Uterus (tissue), 2 donors: ENCODE data around the gene ABCA13.
"Not testable (repeated sequence)": the region's sequence is repeated elsewhere in the genome, so short reads cannot be mapped to it uniquely, and the experiment has no call there.

Experiments
- CTCF ChIP-seq, 4 experiments: fragments of 200-600 bp in 2 of 4; fragments of 450-650 bp in 2 of 4; sonication (generic) in 2 of 4; IDR thresholded peaks; one replicate each; pipeline ENCODE4 v1.5.1; 2016 to 2019; ENCODE audit warnings: antibody characterized with exemption in 4 of 4, mild to moderate bottlenecking in 2 of 4, moderate library complexity in 1 of 4
- POLR2A ChIP-seq, 2 donors: fragments of 450-650 bp; IDR thresholded peaks; one replicate each; pipeline ENCODE4 v1.6.1; 2016; ENCODE audit warnings: antibody characterized with exemption in 2 of 2, mild to moderate bottlenecking in 1 of 2, moderate library complexity in 1 of 2

- TF ChIP-seq POLR2A, CTCF (IDR thresholded peaks at IDR 0.05): not testable (repeated sequence)
These were observed 23.6 kb upstream of the ABCA13 start for GRCh38 chr7:48147690-48148089.
